Neuronal stem cell (in vitro differentiated cells): ENCODE measurements around the gene USP17L27.
A peak's percentile ranks its signal among the peaks of the same experiment; 100 is the strongest.
"Not testable (repeated sequence)": the region's sequence is repeated elsewhere in the genome, so short reads cannot be mapped to it uniquely, and the experiment has no call there.

ENCODE experiments used
- DNase-seq: peaks from one replicate; pipeline ENCODE4 v3.0.0-alpha.2; 2013; ENCODE audit warnings: low spot score
- H2AFZ ChIP-seq: one replicate; pipeline ENCODE4 v1.6.1; 2013; ENCODE audit warnings: mild to moderate bottlenecking, low read length, inconsistent platforms
- H2AK5ac ChIP-seq: 2 replicates; pipeline ENCODE4 v1.6.1; 2013; ENCODE audit warnings: low read depth, mild to moderate bottlenecking, inconsistent platforms, low read length, moderate library complexity, mixed read lengths
- H2BK120ac ChIP-seq: 2 replicates; pipeline ENCODE4 v1.6.1; 2013; ENCODE audit warnings: low read depth, mild to moderate bottlenecking, inconsistent platforms, low read length, moderate library complexity, mixed read lengths
- H2BK12ac ChIP-seq: one replicate; pipeline ENCODE4 v1.6.1; 2013; ENCODE audit warnings: low read length, inconsistent platforms
- H2BK15ac ChIP-seq: 2 replicates; pipeline ENCODE4 v1.6.1; 2013; ENCODE audit warnings: mild to moderate bottlenecking, low read length, inconsistent platforms, mixed read lengths
- H2BK5ac ChIP-seq: one replicate; pipeline ENCODE4 v1.6.1; 2013; ENCODE audit warnings: inconsistent platforms, mild to moderate bottlenecking, low read length, moderate library complexity
- H3K14ac ChIP-seq: one replicate; pipeline ENCODE4 v1.6.1; 2013; ENCODE audit warnings: low read length, inconsistent platforms
- H3K18ac ChIP-seq: 2 replicates; pipeline ENCODE4 v1.6.1; 2013; ENCODE audit warnings: low read length, inconsistent platforms
- H3K23ac ChIP-seq: 2 replicates; pipeline ENCODE4 v1.6.1; 2013; ENCODE audit warnings: low read depth, mild to moderate bottlenecking, mixed read lengths, low read length, inconsistent platforms; ENCODE audit not compliant: poor library complexity
- H3K27ac ChIP-seq: replicated peaks from 3 replicates; pipeline ENCODE4 v1.5.1; 2013; ENCODE audit warnings: low read length, inconsistent platforms
- H3K27me3 ChIP-seq, 3 experiments: 2 replicates each; pipeline ENCODE4 v1.6.1; 2013; ENCODE audit warnings: low read length in 3 of 3, mild to moderate bottlenecking in 2 of 3, inconsistent platforms in 1 of 3, low read depth in 1 of 3, mixed read lengths in 1 of 3, moderate library complexity in 1 of 3; ENCODE audit not compliant: control insufficient read depth in 3 of 3, insufficient read depth in 3 of 3
- H3K36me3 ChIP-seq, 2 donors: replicated peaks in 1 of 2; 2 replicates each; pipeline ENCODE4 v1.6.1; 2013; ENCODE audit warnings: low read length in 2 of 2; ENCODE audit not compliant: control insufficient read depth in 2 of 2, insufficient read depth in 2 of 2
- H3K4ac ChIP-seq: 2 replicates; pipeline ENCODE4 v1.6.1; 2013; ENCODE audit warnings: inconsistent platforms, mild to moderate bottlenecking, low read length, moderate library complexity
- H3K4me1 ChIP-seq, 2 donors: 1 replicate in 1 of 2; 2 replicates in 1 of 2; pipeline ENCODE4 v1.6.1; 2013; ENCODE audit warnings: low read length in 2 of 2, low read depth in 1 of 2; ENCODE audit not compliant: control insufficient read depth in 2 of 2, insufficient read depth in 1 of 2
- H3K4me2 ChIP-seq: one replicate; pipeline ENCODE4 v1.6.1; 2013; ENCODE audit warnings: mild to moderate bottlenecking, low read length, inconsistent platforms; ENCODE audit not compliant: insufficient read depth, poor library complexity, severe bottlenecking
- H3K4me3 ChIP-seq, 2 donors: 2 replicates each; pipeline ENCODE4 v1.5.1; 2013; ENCODE audit warnings: low read length in 2 of 2, mild to moderate bottlenecking in 2 of 2, inconsistent platforms in 1 of 2, moderate library complexity in 1 of 2
- H3K79me1 ChIP-seq: one replicate; pipeline ENCODE4 v1.6.1; 2013; ENCODE audit warnings: low read depth, mild to moderate bottlenecking, inconsistent platforms, low read length, moderate library complexity
- H3K9ac ChIP-seq: one replicate; pipeline ENCODE4 v1.6.1; 2013; ENCODE audit warnings: mild to moderate bottlenecking, low read depth, low read length, inconsistent platforms; ENCODE audit not compliant: poor library complexity
- H3K9me3 ChIP-seq, 2 donors: replicated peaks in 1 of 2; 2 replicates each; pipeline versions ENCODE3 to v1.6.1; 2013; ENCODE audit warnings: low read length in 2 of 2, mild to moderate bottlenecking in 2 of 2, inconsistent platforms in 1 of 2, low read depth in 1 of 2, mixed read lengths in 1 of 2, moderate library complexity in 1 of 2; ENCODE audit not compliant: control insufficient read depth in 2 of 2, insufficient read depth in 1 of 2
- H4K8ac ChIP-seq: one replicate; pipeline ENCODE4 v1.6.1; 2013; ENCODE audit warnings: low read depth, mild to moderate bottlenecking, inconsistent platforms, low read length, moderate library complexity
- H4K91ac ChIP-seq: one replicate; pipeline ENCODE4 v1.6.1; 2013; ENCODE audit warnings: low read length, low read depth, mild to moderate bottlenecking, inconsistent platforms; ENCODE audit not compliant: poor library complexity
- WGBS, 2 donors: extraction: QIAGEN DNeasy Blood & Tissue Kit; methylation state at CpG; one replicate each; pipeline ENCODE4 v1.1.7; 2013; ENCODE audit warnings: missing lambda C conversion rate in 2 of 2, mixed read lengths in 1 of 2; ENCODE audit not compliant: insufficient read length in 2 of 2, insufficient replicate concordance in 1 of 2; ENCODE audit errors: extremely low coverage in 2 of 2; 5-methylcytosine and 5-hydroxymethylcytosine counted together

The USP17L27 gene

DNA sequence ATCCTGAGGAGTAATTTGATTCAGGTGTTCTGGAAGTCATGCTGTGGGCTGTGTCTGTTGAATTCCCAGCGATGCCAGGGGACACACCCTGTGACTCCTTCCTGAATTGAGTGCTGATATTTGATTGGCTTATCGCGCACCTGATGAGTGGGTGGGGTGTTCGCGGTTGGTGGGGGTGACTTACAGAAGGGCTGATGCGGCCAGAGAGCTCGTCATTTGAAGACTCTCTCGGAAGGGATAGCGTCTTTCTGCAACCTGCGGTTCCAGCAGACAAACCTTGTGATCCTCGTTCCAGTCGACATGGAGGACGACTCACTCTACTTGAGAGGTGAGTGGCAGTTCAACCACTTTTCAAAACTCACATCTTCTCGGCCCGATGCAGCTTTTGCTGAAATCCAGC is 9.4 kb downstream of the USP17L27 start, which contains the start of gene USP17L29:
USP17L29 (plus strand) TSS at position 301 of the 400 bp plus-strand sequence; CDS start at position 301, 0 bp downstream.
- H3K27ac ChIP-seq, H3K4me1 ChIP-seq, H4K91ac ChIP-seq, H3K4me3 ChIP-seq, H3K18ac ChIP-seq, DNase-seq, H3K23ac ChIP-seq, H3K9ac ChIP-seq, H2BK15ac ChIP-seq, H2BK5ac ChIP-seq, H3K9me3 ChIP-seq, H3K79me1 ChIP-seq, H3K4ac ChIP-seq, H3K14ac ChIP-seq, H3K4me2 ChIP-seq, H2AK5ac ChIP-seq, H2AFZ ChIP-seq, H2BK12ac ChIP-seq, H3K27me3 ChIP-seq, H2BK120ac ChIP-seq, H4K8ac ChIP-seq, H3K36me3 ChIP-seq: not testable (repeated sequence)
- no CpG with 5 or more reads among the region's 15 CpGs for WGBS, 2 donors

GRCh38 chr4:9362829-9363228 is 18.9 kb downstream of the USP17L27 start, which contains the start of gene USP17L30:
Gene USP17L30, plus strand, starts transcription at chr4:9363129. Its CDS starts 0 bp downstream, at chr4:9363129.
- not testable (repeated sequence) for H3K4me2 ChIP-seq, H3K14ac ChIP-seq, H2BK15ac ChIP-seq, H3K4ac ChIP-seq, H3K79me1 ChIP-seq, H2AK5ac ChIP-seq, H3K36me3 ChIP-seq, H3K4me3 ChIP-seq, H4K8ac ChIP-seq, H3K27me3 ChIP-seq, H4K91ac ChIP-seq, H3K9ac ChIP-seq, H3K9me3 ChIP-seq, H2BK5ac ChIP-seq, DNase-seq, H2BK12ac ChIP-seq, H2AFZ ChIP-seq, H3K18ac ChIP-seq, H3K4me1 ChIP-seq, H3K27ac ChIP-seq, H3K23ac ChIP-seq, H2BK120ac ChIP-seq
- no CpG with 5 or more reads among the region's 15 CpGs for WGBS, 2 donors

DNA sequence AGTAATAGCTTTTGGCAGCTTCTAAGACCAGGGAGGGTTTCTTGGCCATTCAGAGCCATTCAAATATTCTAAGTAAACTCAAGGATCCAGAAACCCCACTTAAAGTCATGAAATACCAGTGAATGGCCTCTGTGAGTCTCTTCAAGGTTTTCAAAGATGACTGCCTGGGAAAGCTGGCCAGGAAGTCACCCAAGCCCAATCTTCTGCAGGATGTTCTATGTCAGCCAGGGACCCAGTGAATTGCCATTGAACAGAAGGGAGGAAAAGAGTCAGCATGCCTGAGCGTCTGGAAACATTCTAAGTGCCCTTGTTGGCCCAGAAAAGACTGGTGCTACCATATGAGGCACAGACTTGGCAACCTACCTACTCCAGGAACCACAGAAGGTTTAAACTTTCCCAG is 35.9 kb downstream of the USP17L27 start:
- H3K4ac ChIP-seq, DNase-seq, H4K8ac ChIP-seq, H3K27me3 ChIP-seq, H3K27ac ChIP-seq, H3K4me3 ChIP-seq, H2BK12ac ChIP-seq, H2AK5ac ChIP-seq, H3K79me1 ChIP-seq, H3K14ac ChIP-seq, H3K9me3 ChIP-seq, H3K4me1 ChIP-seq, H2BK5ac ChIP-seq, H2BK120ac ChIP-seq, H3K18ac ChIP-seq, H4K91ac ChIP-seq, H3K36me3 ChIP-seq, H3K23ac ChIP-seq, H3K4me2 ChIP-seq, H3K9ac ChIP-seq, H2AFZ ChIP-seq, H2BK15ac ChIP-seq: not testable (repeated sequence)
- WGBS, 2 donors = no CpG with 5 or more reads among the region's 1 CpG

GRCh38 chr4:9381012-9381534 is 37.1 kb downstream of the USP17L27 start:
- H3K4me3 ChIP-seq, H3K79me1 ChIP-seq, H2BK120ac ChIP-seq, H3K4me1 ChIP-seq, H3K4ac ChIP-seq, DNase-seq, H3K9ac ChIP-seq, H2BK12ac ChIP-seq, H3K4me2 ChIP-seq, H4K8ac ChIP-seq, H3K9me3 ChIP-seq, H3K18ac ChIP-seq, H3K27ac ChIP-seq, H3K27me3 ChIP-seq, H2AK5ac ChIP-seq, H3K23ac ChIP-seq, H3K14ac ChIP-seq, H2BK15ac ChIP-seq, H4K91ac ChIP-seq, H2BK5ac ChIP-seq, H3K36me3 ChIP-seq: not testable (repeated sequence)
- peak overlapping the region; percentile 86 for H2AFZ ChIP-seq
- no CpG with 5 or more reads among the region's 36 CpGs for WGBS, 2 donors
